Lower leg skin (tissue), 4 donors: ENCODE results near the gene NDE1. TPM values are rescaled to one million over a fixed set of nuclear protein-coding genes. Genes with fewer than 3 reads are reported as not detected.

Experiments
- DNase-seq, 2 donors: peaks; one replicate each; pipeline ENCODE4 v3.0.0-alpha.2; 2019; ENCODE audit warnings: low spot score in 2 of 2
- H3K4me3 ChIP-seq: fragments of 200-600 bp; sonication (generic); 2 replicates; pipeline ENCODE4 v1.5.1; 2017; ENCODE audit warnings: mild to moderate bottlenecking, low read depth; ENCODE audit not compliant: poor library complexity, severe bottlenecking
- POLR2A ChIP-seq, 2 donors: fragments of 450-650 bp; IDR thresholded peaks; one replicate each; pipeline ENCODE4 v1.6.1; 2016 to 2017; ENCODE audit warnings: antibody characterized with exemption in 2 of 2, mild to moderate bottlenecking in 1 of 2, moderate library complexity in 1 of 2
- WGBS, 2 donors: methylation state at CpG; one replicate each; pipeline ENCODE4 v1.1.5; 2018; 5-methylcytosine and 5-hydroxymethylcytosine counted together
- intact Hi-C: fragments of 100-400 bp; cut with DNase I; formaldehyde crosslinking; loops from one replicate; pipeline ENCODE4 v1.15.0; 2023; ENCODE audit warnings: low total_unique reads
- total RNA-seq, 4 donors: library from RNA; depleted of rRNA; stranded (reverse); fragments of >200 nt; gene quantifications; one replicate each; pipeline ENCODE4 v1.1.0, GENCODE V29; 2016
- TF ChIP-seq, protein P1 (sequence below), 3 donors: fragments of 450-650 bp; IDR thresholded peaks; one replicate each; pipeline ENCODE4 v1.5.1; 2016; ENCODE audit warnings: antibody characterized with exemption in 3 of 3, mild to moderate bottlenecking in 3 of 3, moderate library complexity in 2 of 3

Gene NDE1
- total RNA-seq, 4 donors from 2014 or later = 69.8 to 184 (median 85.1) TPM

DNA sequence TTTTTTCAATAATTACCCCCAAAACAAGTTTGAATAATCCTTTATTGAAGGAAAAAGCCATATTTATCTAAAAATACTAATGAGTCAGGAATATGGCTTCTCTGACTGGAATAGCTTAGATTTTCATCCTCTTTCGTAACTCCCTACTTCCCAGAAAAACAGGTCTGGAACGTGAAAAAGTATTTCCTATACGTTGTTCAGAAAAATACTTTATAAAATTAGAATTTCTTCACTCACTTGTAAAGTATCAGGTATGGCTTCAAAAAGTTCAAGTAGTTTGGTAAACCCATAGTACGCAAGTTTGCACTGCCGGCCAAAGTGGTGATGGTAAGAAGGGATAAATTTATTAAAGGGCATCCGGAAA, 40.8 kb upstream of the NDE1 start:
- H3K4me3 ChIP-seq = no peak overlapping the region
- TF ChIP-seq POLR2A (IDR thresholded peaks at IDR 0.05) = no peak
- TF ChIP-seq, protein P1, sequence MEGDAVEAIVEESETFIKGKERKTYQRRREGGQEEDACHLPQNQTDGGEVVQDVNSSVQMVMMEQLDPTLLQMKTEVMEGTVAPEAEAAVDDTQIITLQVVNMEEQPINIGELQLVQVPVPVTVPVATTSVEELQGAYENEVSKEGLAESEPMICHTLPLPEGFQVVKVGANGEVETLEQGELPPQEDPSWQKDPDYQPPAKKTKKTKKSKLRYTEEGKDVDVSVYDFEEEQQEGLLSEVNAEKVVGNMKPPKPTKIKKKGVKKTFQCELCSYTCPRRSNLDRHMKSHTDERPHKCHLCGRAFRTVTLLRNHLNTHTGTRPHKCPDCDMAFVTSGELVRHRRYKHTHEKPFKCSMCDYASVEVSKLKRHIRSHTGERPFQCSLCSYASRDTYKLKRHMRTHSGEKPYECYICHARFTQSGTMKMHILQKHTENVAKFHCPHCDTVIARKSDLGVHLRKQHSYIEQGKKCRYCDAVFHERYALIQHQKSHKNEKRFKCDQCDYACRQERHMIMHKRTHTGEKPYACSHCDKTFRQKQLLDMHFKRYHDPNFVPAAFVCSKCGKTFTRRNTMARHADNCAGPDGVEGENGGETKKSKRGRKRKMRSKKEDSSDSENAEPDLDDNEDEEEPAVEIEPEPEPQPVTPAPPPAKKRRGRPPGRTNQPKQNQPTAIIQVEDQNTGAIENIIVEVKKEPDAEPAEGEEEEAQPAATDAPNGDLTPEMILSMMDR (IDR thresholded peaks at IDR 0.05) = no peak
- intact Hi-C loops = no loop called here
- DNase-seq = no peak
- 93% methylated on average over 6 of the region's 6 CpGs for WGBS, 2 donors

DNA sequence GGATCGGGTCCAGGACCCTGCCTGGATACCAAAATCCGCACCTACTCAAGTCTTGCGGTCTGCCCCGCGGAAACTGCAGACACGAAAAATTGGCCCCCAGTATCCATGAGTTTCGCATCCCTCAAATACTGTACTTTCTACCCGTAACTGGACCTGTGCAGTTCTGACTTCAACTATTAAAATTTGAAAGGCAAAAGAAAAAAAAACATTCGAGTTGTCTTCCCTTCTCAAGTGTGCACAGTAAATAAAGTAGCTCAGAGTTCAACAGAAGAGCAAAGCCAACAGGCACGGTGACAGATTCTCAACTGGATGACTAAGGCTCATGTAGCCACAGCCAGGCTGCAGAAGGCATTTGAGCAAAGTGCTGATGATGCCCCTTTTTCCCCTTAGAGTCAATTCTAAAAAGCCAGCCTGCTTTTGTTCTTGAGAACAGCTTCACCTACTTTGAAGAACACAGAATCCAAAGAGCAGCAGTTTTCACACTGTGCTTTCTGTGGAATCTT, 39.6 kb upstream of the NDE1 start:
- no peak for DNase-seq
- WGBS, 2 donors = 90 to 94% methylated on average over 10 of the region's 10 CpGs
- TF ChIP-seq POLR2A (IDR thresholded peaks at IDR 0.05) = no peak
- TF ChIP-seq, protein P1 (IDR thresholded peaks at IDR 0.05) = no peak
- H3K4me3 ChIP-seq = no peak overlapping the region
- intact Hi-C loops = no loop called here

DNA sequence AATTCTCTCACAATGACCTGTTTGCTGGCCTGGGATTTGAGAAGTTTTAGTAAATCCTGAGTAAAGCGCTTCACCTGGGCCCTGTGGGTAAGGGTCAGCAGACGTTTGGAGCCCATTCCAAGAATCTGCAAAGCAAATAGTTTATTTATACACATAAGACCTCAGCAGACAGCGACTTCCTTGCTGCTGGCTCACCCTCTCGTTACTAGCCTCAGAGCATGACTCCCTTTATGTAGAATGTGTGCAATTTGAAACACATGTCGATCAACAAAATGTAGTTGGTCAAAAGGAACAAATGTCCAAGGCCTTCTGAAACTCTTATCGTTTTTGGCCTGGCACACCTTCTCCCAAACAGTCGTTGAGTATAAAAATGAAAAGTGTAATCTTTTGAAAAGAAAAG, 38.4 kb upstream of the NDE1 start:
- 81 to 92% methylated on average over 7 of the region's 7 CpGs for WGBS, 2 donors
- intact Hi-C loops = no loop called here
- TF ChIP-seq POLR2A (IDR thresholded peaks at IDR 0.05) = no peak
- TF ChIP-seq, protein P1 (IDR thresholded peaks at IDR 0.05) = no peak
- H3K4me3 ChIP-seq = no peak overlapping the region
- DNase-seq = no peak

DNA sequence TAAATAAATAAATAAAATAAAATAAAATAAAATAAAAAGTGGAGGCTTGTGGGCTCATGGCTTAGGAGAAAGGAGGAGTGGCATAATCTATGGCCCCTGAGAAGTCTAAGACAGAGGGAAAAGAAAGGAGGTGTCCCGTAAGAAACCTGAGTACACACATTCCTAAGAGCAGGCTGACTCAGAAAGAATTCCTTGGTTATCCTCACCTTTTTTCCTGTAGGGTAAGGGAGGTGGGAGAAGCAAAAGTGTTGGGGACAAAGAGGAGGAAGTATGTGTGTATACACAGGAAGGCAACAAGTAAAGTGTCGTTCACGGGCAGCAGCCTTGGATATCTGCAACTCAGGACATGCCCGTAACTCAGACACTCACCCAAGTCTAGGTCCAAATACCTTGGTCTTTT, 36.4 kb upstream of the NDE1 start:
- no peak for DNase-seq
- TF ChIP-seq POLR2A (IDR thresholded peaks at IDR 0.05) = no peak
- intact Hi-C loops = no loop called here
- no peak overlapping the region for H3K4me3 ChIP-seq
- WGBS, 2 donors = 84 to 90% methylated on average over 4 of the region's 4 CpGs

DNA sequence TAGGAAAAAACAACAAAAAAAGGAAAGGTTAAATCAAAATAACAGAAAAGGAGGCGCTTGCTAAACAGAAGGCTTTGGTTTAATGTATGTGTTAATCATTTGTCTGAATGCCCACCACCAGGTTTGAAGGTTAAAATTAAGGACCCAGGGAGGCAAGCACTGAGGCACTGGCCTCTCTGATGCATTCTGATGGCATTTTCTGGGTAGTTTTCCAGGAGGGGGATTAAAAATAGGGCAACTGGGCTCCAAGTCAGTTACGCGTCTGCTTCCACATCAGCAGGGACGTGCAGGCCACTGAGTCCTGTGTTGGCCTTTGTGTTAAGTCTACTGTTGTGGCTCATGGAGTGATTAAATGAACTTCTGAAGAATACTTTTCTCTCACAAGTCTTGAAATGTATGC, 34.0 kb upstream of the NDE1 start:
- no peak for DNase-seq
- no peak for TF ChIP-seq POLR2A (IDR thresholded peaks at IDR 0.05)
- TF ChIP-seq, protein P1 (IDR thresholded peaks at IDR 0.05) = no peak
- intact Hi-C loops = no loop called here
- H3K4me3 ChIP-seq = no peak overlapping the region
- 88 to 92% methylated on average over 4 of the region's 4 CpGs for WGBS, 2 donors

DNA sequence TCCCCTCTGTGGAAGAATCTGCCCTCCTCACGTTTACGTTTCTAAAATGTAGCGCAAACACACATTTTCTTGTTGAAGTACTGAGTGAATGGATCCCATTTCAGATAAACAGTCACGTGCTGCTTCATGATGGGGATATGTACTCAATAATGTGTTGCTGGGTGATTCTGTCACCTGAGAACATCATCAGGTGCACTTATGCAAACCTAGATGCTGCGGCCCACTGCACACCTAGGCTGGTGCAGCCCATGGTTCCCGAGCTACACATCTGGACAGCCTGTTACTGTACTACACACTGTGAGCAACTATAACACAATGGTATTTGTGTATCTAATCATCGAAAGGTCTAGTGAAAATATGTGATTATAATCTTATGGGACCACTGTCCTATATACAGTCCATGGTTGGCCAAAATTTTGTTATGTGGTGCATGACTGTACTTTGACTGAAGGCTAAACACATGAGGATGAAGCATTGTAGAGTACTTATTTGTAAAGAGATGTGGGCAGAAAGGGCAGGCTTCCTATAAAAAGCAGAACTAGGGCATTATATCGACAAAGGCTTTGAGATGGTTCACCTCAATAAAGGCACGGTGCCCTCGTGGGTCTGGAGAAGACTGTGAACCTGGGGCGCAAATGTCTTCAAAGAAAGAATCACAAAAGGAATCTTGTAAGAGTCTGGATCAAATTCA, 33.4 kb upstream of the NDE1 start:
- intact Hi-C loops = no loop called here
- 92 to 93% methylated on average over 11 of the region's 11 CpGs for WGBS, 2 donors
- TF ChIP-seq POLR2A (IDR thresholded peaks at IDR 0.05) = no peak
- TF ChIP-seq, protein P1 (IDR thresholded peaks at IDR 0.05) = no peak
- no peak for DNase-seq
- no peak overlapping the region for H3K4me3 ChIP-seq
